Amniotic epithelial cell (primary cell): ENCODE data around the gene FCGR3A.
"Not testable (repeated sequence)": the region's sequence is repeated elsewhere in the genome, so short reads cannot be mapped to it uniquely, and the experiment has no call there.

Experiments used
- DNase-seq: peaks from one replicate; pipeline ENCODE4 v3.0.0-alpha.2; 2010; ENCODE audit warnings: low read depth

The FCGR3A gene

DNA sequence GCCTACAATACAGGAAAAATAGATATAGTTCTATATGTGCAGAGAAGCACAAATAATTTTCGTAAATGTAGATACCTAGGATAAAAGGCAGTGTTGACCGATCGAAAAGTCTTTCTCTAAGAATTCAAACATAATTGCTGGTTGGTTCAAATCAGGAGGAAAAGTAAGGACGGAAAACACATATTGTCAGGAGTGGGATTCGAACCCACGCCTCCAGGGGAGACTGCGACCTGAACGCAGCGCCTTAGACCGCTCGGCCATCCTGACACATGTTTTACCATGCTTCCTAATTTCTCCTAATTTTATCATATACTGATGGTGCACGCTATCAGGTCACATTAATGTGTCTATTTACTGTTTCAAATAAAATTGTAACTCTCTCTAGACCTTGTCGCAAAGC is 19.5 kb downstream of the FCGR3A start:
- peak; percentile 65 for DNase-seq

DNA sequence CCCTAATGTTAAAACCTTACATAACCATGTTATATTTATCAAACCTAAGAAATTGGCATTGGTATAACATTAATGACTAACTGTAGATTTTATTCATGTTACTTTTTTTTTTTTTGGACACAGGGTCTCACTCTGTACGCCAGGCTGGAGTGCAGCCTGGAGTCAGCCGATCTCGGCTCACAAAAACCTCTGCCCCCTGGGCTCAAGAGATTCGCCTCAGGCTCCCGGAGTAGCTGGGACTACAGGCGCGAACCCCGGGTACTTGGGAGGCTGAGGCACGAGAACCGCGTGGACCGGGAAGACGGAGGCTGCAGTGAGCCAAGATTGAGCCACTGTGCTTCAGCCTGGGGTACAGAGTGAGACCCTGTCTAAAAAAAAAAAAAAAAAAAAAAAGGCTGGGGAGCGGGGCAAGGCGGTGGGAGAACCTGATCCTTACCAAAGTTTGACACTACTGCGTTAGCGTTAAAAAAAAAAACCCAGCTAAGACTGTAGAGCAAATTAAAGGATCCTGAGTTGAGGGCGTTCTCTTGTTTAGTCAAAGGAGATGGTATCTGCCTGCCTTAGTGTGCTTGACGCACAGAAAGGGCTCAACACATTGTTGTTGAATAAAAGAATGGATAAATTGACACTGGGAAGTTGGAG is 20.0 kb downstream of the FCGR3A start:
- DNase-seq = not testable (repeated sequence)

DNA sequence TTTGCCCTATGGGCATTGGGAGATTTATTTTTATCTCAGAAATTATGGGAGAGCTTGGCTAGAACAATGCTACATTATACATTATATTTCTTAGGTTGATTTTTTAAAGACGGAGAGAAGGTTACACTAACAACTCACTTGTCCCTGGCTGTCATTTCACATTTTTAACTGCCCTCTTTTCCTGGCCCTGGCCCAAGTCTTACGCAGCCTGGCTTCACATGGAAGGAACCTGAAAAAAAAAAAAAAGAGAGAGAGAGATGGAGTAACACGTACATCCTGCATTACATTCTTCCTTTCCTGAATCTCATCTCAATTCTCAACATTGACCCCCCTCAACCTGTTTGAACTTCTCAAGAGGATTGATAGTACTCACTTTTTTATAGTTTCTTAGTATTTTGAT is 21.1 kb downstream of the FCGR3A start:
- not testable (repeated sequence) for DNase-seq

DNA sequence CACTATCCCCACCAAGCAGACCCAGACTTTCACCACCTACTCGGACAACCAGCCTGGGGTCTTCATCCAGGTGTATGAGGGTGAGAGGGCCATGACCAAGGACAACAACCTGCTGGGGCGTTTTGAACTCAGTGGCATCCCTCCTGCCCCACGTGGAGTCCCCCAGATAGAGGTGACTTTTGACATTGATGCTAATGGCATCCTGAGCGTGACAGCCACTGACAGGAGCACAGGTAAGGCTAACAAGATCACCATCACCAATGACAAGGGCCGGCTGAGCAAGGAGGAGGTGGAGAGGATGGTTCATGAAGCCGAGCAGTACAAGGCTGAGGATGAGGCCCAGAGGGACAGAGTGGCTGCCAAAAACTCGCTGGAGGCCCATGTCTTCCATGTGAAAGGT is 23.7 kb downstream of the FCGR3A start:
- DNase-seq = not testable (repeated sequence)

DNA sequence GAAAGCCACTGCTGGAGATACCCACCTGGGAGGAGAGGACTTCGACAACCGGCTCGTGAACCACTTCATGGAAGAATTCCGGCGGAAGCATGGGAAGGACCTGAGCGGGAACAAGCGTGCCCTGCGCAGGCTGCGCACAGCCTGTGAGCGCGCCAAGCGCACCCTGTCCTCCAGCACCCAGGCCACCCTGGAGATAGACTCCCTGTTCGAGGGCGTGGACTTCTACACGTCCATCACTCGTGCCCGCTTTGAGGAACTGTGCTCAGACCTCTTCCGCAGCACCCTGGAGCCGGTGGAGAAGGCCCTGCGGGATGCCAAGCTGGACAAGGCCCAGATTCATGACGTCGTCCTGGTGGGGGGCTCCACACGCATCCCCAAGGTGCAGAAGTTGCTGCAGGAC is 24.3 kb downstream of the FCGR3A start:
- DNase-seq = not testable (repeated sequence)

DNA sequence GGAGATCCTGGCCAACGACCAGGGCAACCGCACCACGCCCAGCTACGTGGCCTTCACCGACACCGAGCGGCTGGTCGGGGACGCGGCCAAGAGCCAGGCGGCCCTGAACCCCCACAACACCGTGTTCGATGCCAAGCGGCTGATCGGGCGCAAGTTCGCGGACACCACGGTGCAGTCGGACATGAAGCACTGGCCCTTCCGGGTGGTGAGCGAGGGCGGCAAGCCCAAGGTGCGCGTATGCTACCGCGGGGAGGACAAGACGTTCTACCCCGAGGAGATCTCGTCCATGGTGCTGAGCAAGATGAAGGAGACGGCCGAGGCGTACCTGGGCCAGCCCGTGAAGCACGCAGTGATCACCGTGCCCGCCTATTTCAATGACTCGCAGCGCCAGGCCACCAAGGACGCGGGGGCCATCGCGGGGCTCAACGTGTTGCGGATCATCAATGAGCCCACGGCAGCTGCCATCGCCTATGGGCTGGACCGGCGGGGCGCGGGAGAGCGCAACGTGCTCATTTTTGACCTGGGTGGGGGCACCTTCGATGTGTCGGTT is 24.8 kb downstream of the FCGR3A start:
- not testable (repeated sequence) for DNase-seq

DNA sequence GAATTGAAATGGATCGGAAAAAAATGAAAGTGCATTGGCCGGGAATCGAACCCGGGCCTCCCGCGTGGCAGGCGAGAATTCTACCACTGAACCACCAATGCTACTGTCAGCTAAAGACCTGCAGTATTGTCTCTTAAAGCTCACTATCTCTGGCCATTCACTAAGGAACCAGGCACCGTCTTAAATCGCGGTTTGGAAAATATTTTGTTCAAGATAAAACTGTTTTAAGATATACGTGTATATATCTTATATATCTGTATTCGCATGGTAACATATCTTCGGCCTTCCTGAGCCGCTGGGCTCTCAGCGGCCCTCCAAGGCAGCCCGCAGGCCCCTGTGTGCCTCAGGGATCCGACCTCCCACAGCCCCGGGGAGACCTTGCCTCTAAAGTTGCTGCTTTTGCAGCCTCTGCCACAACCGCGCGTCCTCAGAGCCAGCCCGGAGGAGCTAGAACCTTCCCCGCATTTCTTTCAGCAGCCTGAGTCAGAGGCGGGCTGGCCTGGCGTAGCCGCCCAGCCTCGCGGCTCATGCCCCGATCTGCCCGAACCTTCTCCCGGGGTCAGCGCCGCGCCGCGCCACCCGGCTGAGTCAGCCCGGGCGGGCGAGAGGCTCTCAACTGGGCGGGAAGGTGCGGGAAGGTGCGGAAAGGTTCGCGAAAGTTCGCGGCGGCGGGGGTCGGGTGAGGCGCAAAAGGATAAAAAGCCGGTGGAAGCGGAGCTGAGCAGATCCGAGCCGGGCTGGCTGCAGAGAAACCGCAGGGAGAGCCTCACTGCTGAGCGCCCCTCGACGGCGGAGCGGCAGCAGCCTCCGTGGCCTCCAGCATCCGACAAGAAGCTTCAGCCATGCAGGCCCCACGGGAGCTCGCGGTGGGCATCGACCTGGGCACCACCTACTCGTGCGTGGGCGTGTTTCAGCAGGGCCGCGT is 25.5 kb downstream of the FCGR3A start, which contains the start of gene HSPA6:
Gene HSPA6, plus strand, starts transcription at position 724 of the 925 bp plus-strand sequence. Its CDS starts 119 bp downstream, at position 843.
- DNase-seq = peak; percentile 71

DNA sequence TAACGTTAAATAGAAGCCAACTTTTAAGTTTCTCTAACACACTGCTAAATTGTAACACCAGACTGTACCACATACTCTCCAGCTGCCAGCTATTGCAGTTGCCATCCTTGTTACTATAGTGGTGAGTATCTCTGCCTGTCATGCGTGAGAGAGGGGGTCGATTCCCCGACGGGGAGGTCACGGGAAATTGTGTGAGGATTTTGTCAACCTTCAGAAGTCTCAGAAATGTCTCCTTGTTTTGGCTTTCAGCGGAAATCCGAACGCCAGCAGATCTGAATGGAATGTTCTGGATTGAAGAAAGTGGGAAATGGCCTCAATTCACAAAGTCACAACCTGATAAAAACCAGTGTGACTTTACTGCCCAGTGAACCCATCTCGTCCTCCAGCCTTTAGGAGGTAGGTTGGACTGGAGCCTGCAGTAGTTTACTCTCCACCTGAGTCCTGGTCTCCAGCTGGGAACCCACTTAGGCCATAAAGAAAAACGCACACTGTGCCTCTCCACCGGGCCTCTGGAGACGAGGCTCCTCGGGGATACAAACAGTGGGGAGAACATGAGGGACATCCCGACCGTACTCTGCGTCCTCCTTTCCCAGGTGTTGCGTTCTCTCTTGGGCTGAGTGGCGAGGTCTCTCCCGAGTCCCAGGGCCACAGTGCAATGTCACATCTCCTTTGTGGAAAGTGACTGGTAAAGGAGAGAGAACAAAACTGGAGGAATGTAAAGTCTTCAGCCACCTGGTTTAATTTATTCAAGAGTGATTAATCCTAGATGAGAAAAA is 26.4 kb downstream of the FCGR3A start:
- not testable (repeated sequence) for DNase-seq

DNA sequence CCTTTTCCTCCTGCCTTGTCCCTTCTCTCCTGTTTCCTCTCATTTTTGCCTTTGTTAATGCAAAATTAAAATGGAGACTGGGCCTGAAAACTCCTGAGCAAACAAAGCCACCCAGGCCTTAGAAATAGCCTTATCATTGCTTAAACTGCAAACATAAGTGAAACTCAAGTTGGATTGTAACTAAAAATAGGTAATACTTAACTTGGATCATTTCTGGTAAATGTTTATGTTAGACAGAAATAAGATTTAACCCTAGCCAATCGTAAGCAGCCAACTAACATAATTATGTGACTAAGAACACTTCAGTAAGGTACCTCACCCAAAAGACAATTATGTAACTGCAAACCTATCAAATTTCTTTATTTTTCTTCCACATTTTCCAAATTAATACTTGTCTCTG is 35.7 kb downstream of the FCGR3A start:
- DNase-seq = not testable (repeated sequence)

DNA sequence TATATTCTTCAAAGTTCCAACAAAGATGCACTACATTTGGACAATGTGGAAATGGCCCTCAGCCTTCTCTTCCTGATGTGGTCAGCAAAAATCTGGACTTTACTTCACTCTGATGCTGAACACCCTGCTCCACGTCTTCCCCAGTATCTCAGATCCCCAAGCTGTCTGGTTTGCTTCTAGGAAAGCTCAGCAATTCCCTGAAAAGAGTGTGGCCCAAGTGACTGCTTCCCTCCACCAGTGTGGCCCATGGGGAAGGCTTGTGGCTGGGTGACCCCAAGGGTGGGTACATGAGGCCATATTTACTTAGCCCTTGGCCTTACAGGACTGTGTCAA is 36.2 kb downstream of the FCGR3A start:
- DNase-seq = not testable (repeated sequence)

DNA sequence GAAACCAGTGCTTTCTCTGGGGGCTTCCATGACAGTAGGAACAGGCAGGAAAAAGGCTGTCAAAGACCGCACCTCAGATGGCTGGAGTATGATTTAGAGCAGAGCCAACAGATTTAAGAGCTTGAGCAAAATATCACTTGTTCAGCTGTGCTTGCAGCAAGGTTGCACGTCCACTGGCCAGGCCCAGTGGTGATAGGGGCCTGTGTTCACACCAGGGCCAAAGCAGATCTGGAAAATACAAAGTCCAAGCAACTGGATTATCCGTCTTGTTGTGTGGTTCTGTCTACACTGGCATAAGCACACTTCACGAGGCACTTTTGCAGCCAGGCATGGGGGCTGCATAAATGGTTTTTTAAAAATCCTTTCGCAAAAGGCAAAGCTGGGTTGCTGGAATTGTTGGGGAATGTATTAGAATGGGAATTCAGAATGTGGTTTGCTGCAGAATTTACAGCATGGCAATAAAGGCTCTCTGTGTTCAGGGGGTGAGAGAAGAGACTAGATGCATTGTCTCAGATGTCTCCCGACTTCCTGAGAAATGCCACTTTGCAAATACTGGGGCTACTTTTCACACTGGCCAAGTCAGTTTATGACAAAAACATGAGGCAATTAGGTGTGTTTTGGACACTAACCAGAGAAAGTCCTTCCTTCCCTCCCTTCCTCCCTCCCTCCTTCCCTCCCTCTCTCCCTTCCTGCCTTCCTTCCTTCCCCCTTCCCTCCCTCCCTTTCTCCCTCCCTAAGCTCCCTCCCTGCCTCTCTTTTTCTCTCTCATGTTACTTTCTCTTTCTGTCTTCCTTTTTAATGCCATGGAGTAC is 36.8 kb downstream of the FCGR3A start:
- not testable (repeated sequence) for DNase-seq

DNA sequence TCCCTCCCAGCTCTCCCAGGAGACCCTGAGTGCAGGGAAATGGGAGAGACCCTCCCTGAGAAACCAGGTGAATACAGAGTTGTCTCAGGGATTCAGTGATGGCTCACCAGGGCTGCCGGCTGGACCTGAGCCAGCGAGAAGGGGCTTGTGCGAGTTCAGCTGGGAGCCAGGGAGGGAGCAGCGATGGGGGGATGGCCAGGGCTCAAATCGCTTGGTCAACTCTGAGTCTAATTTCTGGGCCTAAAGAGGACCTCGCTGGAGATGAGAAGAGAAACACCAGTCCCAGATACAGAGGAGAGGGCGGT is 37.9 kb downstream of the FCGR3A start:
- DNase-seq = no peak

DNA sequence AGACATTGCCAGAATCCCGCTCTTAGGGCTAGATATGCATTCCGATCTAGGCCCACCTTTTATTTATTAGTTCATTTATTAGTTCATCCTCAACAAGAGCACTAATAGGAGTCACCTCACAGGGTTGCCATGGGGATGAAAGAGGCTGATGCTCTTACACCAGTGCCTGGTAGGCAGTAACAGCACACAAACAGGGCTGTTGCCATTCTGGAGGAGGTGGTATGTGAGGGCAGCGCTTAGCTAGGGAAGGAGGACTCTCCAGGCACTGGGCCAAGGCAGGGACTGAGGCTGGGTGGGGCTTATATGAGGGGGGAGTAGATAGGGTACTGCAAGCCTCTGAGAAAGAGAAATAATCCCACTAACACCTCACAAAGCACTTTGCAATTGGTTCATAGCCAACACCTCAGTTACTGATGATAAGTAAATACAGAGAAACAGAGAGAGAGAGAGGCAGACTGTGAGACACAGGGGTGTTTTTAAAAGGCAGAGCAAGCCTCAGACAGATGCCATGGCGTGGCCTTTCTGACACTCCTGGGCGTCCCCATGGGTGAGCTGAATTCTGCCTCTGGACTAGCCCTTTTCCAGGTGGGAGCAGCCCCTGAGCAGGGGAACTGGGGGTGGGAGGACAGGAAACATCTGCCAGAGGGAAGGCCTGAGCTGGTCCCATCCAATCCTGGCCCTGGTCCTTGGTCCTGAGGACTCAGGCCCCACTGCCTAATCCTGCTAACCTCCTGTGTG is 38.4 kb downstream of the FCGR3A start:
- DNase-seq = peak; percentile 13

DNA sequence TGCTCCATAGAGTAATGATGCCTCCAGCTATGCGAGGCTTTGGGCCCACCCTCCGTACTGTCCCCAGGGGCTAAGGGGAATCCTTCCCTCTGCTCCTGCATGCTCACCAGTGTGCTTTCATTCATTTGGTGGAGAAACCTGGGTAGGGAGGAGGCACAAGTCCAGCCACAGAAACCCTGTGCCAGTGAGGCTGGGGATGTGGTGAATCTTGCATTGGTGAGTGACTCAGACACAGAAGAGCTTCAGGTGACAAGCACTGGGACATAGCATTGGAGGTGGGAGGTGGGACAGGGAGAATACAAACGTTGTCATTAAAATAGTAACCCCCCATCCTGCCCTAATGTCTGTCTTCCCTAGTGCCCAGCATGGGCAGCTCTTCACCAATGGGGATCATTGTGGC is 39.1 kb downstream of the FCGR3A start:
- DNase-seq = no peak

DNA sequence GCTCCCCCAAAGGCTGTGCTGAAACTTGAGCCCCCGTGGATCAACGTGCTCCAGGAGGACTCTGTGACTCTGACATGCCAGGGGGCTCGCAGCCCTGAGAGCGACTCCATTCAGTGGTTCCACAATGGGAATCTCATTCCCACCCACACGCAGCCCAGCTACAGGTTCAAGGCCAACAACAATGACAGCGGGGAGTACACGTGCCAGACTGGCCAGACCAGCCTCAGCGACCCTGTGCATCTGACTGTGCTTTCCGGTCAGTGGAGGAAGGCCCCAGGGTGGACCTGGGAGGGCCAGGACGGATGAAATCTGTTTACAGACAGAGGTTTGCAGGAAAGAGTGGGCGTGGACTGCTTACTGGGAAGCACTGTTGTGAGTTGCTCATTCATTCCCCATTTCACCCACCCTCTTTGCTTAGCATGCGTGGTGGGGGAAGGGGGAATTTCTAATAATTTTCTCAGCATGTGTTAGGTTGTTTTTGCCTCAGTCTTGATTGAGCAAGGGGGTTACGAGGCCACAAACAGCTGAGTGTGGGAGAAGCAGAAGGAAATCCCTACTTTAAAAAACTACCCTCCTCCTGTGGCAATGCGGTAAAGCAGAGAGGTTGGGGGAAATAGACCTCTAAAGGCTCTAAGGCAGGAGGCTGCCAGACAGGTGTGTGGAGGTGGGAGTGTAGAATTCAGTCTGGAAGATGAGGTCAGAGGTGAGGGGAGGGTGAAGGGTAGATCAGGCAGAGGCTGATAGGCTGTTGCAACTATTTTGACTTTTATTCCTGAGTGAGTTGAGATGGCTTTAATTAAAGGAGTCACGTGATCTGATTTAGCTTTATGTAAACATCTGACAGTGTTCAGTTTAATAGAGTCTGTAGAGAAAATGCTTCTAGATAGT is 43.0 kb downstream of the FCGR3A start:
- peak; percentile 80 for DNase-seq

DNA sequence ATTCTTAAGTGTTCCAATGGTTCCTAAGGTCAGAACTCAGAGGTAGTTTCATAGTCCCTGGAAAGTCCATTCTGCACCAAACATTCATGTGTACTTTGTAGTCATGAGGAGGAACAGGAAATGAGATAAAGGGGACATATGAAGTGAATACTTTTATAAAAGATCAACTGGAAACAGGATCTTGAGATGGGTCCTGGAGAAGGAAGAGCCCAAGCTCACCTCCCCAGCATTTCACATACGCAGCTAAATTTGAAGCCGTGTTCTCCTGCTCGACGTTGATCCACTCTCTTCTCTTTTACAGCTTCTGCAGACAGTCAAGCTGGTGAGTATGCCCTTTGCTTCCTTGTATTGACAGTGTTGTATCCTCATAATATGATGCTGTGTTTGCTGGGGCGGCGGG is 43.9 kb downstream of the FCGR3A start:
- DNase-seq = no peak

DNA sequence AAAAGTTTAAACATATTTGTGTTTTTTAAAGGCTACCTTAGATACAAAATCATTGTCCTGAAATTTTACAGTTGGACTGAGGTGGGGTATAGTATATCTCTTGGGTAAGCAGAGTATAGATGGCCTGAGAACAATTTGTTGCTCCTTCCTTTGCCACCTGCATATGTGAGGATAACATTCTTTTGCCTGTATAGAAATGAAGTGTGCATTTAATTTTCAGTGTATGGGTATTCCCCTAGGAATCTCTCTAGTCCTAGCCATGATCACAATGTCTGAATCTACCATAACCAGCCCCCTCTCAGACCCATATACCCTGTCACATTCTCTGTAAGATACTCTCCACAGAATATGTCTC is 46.2 kb downstream of the FCGR3A start:
- DNase-seq = no peak

DNA sequence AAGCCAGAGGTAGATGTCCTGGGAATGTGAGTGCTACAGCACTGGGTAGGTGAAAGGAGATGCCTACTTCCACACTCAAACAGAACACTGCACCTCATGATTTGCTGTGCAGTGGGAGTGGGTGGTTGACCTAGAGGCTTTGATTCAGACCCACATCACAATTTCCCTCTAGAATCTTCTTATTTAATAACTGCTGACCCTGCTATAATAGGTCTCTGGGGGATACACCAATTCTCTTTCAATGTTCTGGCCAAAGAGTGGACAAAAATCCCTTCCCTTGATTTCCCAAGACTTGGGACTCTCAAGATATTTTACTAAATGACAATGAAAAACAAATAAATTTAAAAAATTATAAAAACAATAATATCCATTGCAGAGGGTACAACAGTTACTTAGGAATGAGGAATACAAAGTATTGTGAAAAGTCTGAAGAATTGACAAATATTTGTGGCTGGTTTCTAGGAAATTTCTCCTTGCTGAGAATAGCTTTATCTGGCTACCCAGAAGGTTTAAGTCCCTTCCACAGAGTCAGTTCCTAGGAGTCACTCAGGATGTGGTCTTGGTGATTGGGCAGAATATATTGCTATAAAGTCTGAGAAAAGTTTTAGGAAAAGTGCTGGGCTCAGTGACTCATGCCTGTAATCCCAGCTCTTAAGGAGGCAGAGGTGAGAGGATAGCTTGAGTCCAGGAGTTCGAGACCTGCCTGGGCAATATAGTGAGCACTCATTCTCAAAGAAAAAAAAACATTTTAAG is 46.8 kb downstream of the FCGR3A start:
- peak; percentile 71 for DNase-seq

DNA sequence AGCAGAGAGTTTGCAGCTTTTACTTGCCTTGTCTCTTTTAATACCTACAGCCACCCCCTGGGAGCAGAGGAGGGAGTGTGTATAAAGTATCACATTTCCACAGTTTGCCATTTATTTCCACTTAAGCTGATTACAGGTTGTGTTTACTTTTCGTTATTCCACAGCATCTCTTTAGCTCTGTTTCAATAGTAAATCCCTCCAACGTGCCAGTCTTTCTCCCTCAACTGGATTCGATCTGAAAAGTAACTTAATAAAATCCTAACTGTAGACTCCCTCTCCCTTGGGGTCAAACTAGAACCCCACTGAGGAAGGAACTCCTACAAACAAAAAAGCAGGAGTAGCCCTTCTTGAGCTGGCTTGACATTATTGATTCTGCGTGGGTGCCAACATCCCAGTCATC is 47.4 kb downstream of the FCGR3A start:
- no peak for DNase-seq
